SW 1271 (cell line): ENCODE data around the gene FOSB.
A peak's percentile ranks its signal among the peaks of the same experiment; 100 is the strongest.
"Not testable (repeated sequence)": the region's sequence is repeated elsewhere in the genome, so short reads cannot be mapped to it uniquely, and the experiment has no call there.

Source experiments
- DNase-seq, 2 experiments: peaks; one replicate each; lab custom pipeline; 2025; lab: John Stamatoyannopoulos, UW

Gene FOSB

GRCh38 chr19:45506246-45506988 is 38.6 kb downstream of the FOSB start:
- DNase-seq, result peak; percentile 57 to 76

GRCh38 chr19:45506989-45507871 is 39.4 kb downstream of the FOSB start, which contains the start of gene VASP:
Gene VASP (plus strand): TSS chr19:45507479. CDS start chr19:45507772, 293 bp downstream.
- peak; percentile 39 to 78 for DNase-seq

- no peak for DNase-seq
Measured at GRCh38 chr19:45507872-45508416, 40.1 kb downstream of the FOSB start.

- no peak for DNase-seq
Measured at GRCh38 chr19:45508417-45508860, 40.6 kb downstream of the FOSB start.

- peak in 1 of 2 experiments; percentile 58 for DNase-seq
Measured at GRCh38 chr19:45508861-45509691, 41.3 kb downstream of the FOSB start.

- DNase-seq, result no peak
Measured at GRCh38 chr19:45509692-45510015, 41.9 kb downstream of the FOSB start.

GRCh38 chr19:45510352-45510751 is 42.6 kb downstream of the FOSB start:
- not testable (repeated sequence) for DNase-seq

- DNase-seq, result no peak
Measured at GRCh38 chr19:45511074-45511473, 43.3 kb downstream of the FOSB start.

- no peak for DNase-seq
Measured at GRCh38 chr19:45512881-45513483, 45.2 kb downstream of the FOSB start.

GRCh38 chr19:45514376-45515051 is 46.7 kb downstream of the FOSB start:
- DNase-seq, result no peak

- no peak for DNase-seq
Measured at GRCh38 chr19:45515081-45515624, 47.4 kb downstream of the FOSB start.

GRCh38 chr19:45515807-45516401 is 48.1 kb downstream of the FOSB start:
- DNase-seq, result no peak

GRCh38 chr19:45517238-45517637 is 49.4 kb downstream of the FOSB start:
- no peak for DNase-seq

- DNase-seq, result no peak
Measured at GRCh38 chr19:45517641-45518468, 50.1 kb downstream of the FOSB start.

GRCh38 chr19:45518469-45518826 is 50.7 kb downstream of the FOSB start:
- DNase-seq, result no peak

GRCh38 chr19:45522010-45522941 is 54.5 kb downstream of the FOSB start:
- DNase-seq, result no peak

GRCh38 chr19:45523642-45524256 is 56.0 kb downstream of the FOSB start:
- peak; percentile 47 to 83 for DNase-seq
